ENCODE measurements around the gene RXRA. TPM values are rescaled to one million over a fixed set of nuclear protein-coding genes. Genes with fewer than 3 reads are reported as not detected.

Gene RXRA
- polyA plus RNA-seq, 1 experiment, result 12.0 TPM

DNA sequence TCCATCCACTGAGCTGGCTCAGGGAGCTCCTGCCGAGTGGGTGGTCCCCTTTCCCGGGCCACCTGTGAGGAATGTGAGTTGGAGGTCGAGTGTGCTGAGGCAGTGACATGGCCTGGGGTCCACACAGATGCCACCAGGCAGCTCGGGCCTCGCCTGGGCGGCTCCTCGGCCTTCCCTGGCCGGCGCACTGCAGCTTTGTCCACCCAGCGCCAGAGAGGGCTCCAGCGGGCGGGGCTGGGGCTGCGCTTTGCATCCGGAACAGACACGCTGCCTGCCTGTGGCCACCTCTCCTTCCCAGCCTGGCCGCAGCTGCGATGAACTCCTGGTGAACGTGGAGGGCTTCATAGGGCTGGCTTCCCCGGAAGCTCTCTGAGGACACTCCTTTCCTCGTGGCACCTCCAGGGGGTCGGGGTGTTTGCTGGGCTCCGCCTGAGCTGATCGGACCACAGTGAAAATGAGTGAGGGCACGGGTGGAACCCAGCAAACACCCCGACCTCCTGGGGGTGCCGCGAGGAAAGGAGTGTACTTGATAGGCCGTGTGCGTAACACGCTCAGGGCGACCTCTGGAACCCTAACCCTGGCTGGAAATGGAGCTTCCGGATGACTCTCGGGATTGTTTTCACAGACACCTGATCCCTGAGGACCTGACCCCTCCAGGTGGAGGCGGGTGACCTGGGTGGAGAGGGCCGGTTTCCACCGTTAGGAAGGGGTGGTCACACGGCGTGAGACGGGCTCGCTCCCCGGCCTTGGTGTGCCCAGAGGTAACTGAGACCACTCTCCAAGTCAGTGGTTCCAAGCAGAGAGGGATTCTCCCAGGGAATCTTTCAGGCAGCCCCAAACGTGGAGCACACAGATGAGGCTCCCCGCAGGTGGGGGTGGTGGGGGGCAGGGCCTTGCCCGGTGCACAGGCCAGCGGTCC, 31.8 kb upstream of the RXRA start:
- CTCF ChIA-PET, result interaction anchor here (0.9 to 1.2 kb wide), 5 partner anchors 13 to 149 kb away, joined by 3 to 5 read pairs (median 3); no protein-coding TSS in a partner anchor
- no peak overlapping the region; the same call in 1 of the 2 replicates for H3K4me3 ChIP-seq (ENCODE audit: low read depth, low read length)
- H3K27me3 ChIP-seq (ENCODE audit: control insufficient read depth, insufficient read depth, low read length), result peaks cover 1% of the 10 kb centered on the region

DNA sequence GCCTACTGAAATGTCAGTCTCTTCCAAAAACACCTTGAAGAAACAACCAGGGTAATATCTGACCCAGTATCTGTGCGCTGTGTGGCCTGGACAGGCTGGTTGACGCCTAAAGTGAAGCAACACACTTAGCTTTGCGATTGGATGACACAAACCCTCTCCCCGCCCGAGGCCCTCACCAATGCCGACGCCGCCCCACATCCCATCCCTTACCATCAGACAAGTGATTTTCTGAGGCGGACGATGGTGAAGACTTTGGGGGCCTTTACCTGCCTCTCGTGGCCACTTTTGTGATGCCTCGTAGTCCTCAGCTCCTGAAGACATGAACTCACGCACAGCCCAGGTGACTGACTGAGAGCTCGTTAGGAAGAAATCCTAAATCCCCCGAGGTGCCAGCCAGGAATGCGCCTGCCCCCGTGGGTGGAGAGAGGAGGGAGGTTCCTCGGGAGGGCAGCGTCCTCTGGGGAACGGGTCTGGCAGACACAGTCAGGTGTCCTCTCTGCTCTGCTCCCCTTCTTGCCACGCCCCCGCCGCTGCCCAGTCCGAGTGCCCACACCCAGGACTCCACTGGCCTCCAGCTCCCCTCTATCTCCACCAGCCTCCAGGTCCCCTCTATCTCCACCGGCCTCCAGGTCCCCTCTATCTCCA, 31.0 kb upstream of the RXRA start:
- TF ChIP-seq, protein P1, sequence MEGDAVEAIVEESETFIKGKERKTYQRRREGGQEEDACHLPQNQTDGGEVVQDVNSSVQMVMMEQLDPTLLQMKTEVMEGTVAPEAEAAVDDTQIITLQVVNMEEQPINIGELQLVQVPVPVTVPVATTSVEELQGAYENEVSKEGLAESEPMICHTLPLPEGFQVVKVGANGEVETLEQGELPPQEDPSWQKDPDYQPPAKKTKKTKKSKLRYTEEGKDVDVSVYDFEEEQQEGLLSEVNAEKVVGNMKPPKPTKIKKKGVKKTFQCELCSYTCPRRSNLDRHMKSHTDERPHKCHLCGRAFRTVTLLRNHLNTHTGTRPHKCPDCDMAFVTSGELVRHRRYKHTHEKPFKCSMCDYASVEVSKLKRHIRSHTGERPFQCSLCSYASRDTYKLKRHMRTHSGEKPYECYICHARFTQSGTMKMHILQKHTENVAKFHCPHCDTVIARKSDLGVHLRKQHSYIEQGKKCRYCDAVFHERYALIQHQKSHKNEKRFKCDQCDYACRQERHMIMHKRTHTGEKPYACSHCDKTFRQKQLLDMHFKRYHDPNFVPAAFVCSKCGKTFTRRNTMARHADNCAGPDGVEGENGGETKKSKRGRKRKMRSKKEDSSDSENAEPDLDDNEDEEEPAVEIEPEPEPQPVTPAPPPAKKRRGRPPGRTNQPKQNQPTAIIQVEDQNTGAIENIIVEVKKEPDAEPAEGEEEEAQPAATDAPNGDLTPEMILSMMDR (IDR thresholded peaks at IDR 0.05; ENCODE audit: insufficient read depth, low read depth, low read length), result no peak
- no peak for DNase-seq (ENCODE audit: low read depth)
- ChIA-PET POLR2A (no interaction called here), CTCF (no interaction called here)
- Histone ChIP-seq H3K4me3 (ENCODE audit: low read depth, low read length) (no peak overlapping the region), H3K36me3 (ENCODE audit: control insufficient read depth, insufficient read depth, low read length) (no peaks in the 10 kb centered on the region), H3K27me3 (ENCODE audit: control insufficient read depth, insufficient read depth, low read length) (peaks cover 3% of the 10 kb centered on the region)

More for the DNA sequence above, 31.8 kb upstream of the RXRA start:
- POLR2A ChIA-PET, result no interaction called here
- no peaks in the 10 kb centered on the region for H3K36me3 ChIP-seq (ENCODE audit: control insufficient read depth, insufficient read depth, low read length)
- DNase-seq (ENCODE audit: low read depth), result no peak
- TF ChIP-seq, protein P1 (IDR thresholded peaks at IDR 0.05; ENCODE audit: insufficient read depth, low read depth, low read length), result no peak

DNA sequence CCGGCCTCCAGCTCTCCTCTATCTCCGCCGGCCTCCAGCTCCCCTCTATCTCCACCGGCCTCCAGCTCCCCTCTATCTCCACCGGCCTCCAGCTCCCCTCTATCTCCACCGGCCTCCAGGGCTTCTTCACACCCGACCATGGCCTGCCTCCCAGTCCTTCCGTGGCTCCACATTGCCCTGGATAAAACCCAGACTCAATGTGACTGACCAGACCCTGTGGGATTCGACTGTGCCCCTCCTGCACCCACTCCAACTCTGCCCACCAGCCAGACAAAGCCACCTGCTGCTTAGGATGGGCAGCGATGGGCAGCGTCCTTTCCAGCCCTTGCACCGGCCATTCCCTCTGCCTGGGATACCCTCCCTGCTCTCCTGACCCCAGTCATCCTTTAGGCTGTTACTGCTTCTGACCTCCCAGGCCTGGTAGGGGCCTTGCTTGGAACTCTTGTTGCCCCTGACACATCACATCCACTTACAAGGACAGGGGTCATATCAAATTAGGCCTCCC, 30.5 kb upstream of the RXRA start:
- POLR2A ChIA-PET, result no interaction called here
- peaks cover 3% of the 10 kb centered on the region for H3K27me3 ChIP-seq (ENCODE audit: control insufficient read depth, insufficient read depth, low read length)
- CTCF ChIA-PET, result no interaction called here
- no peak for DNase-seq (ENCODE audit: low read depth)
- TF ChIP-seq, protein P1 (IDR thresholded peaks at IDR 0.05; ENCODE audit: insufficient read depth, low read depth, low read length), result no peak
- no peaks in the 10 kb centered on the region for H3K36me3 ChIP-seq (ENCODE audit: control insufficient read depth, insufficient read depth, low read length)
- H3K4me3 ChIP-seq (ENCODE audit: low read depth, low read length), result no peak overlapping the region

DNA sequence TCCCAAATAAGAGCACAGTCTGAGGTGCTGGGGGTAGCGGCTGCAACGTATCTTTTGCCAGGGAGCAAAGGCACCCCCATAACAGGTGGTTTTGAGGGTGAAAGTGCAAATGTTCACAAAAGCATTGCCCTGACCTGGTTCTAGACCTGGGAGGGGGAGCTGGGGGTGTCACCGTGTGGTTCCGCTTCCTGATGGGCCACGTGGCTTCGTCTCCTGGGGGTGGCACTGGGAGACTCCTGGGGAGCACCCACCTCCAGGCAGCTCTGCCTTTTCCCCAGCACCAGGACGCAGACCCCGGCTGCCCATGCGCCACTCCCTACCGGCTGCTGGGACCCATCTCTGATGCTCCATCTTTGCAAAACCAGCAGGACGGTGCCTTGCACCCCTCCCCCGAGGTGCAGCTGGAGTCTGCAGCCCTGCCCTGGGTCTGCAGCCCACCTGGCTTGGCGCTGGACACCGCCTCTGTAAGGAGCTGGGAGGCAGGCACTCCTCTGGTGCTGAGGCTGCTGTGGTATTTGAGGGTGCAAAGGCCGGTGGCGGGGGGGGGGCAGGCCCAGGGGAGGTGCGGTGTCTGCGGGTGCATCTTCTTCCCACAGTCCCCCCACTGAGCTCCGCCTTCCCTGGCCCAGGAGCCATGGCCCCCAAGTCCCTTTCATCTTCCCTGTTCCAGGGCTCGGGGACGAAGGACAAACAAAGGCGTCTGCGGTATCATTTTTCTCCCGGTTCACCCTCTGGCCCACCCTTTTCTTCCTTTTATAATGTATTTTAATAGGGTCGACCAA, 29.8 kb upstream of the RXRA start:
- H3K4me3 ChIP-seq (ENCODE audit: low read depth, low read length), result no peak overlapping the region
- TF ChIP-seq, protein P1 (IDR thresholded peaks at IDR 0.05; ENCODE audit: insufficient read depth, low read depth, low read length), result no peak
- CTCF ChIA-PET, result no interaction called here
- H3K36me3 ChIP-seq (ENCODE audit: control insufficient read depth, insufficient read depth, low read length), result no peaks in the 10 kb centered on the region
- H3K27me3 ChIP-seq (ENCODE audit: control insufficient read depth, insufficient read depth, low read length), result peaks cover 3% of the 10 kb centered on the region
- POLR2A ChIA-PET, result no interaction called here
- DNase-seq (ENCODE audit: low read depth), result no peak

DNA sequence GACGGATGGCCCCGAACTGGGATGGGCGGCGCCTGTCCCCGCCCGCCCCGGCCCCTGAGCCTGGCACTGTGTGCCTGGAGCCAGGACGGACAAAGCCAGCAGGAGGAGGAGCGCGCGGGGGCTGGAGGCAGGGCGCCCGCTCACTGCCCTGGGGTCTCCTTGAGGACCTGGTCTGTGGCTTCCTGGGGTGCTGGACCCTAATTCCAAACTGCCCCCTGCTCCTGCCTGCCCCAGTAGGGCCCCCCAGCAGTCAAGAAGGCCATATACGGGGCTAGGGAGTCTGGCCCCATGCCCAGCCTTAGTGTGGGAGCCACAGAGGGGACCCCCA, 29.2 kb upstream of the RXRA start:
- TF ChIP-seq, protein P1 (IDR thresholded peaks at IDR 0.05; ENCODE audit: insufficient read depth, low read depth, low read length), result no peak
- DNase-seq (ENCODE audit: low read depth), result no peak
- no peak overlapping the region for H3K4me3 ChIP-seq (ENCODE audit: low read depth, low read length)
- POLR2A ChIA-PET, result no interaction called here
- H3K36me3 ChIP-seq (ENCODE audit: control insufficient read depth, insufficient read depth, low read length), result no peaks in the 10 kb centered on the region
- CTCF ChIA-PET, result no interaction called here
- H3K27me3 ChIP-seq (ENCODE audit: control insufficient read depth, insufficient read depth, low read length), result peaks cover 3% of the 10 kb centered on the region
